ENCODE results near the gene SAP30L. TPM values are rescaled to one million over a fixed set of nuclear protein-coding genes. Genes with fewer than 3 reads are reported as not detected.

The SAP30L gene
- total and polyA plus RNA-seq, 2 experiments from 2014 or later: 21.4 to 29.3 TPM

DNA sequence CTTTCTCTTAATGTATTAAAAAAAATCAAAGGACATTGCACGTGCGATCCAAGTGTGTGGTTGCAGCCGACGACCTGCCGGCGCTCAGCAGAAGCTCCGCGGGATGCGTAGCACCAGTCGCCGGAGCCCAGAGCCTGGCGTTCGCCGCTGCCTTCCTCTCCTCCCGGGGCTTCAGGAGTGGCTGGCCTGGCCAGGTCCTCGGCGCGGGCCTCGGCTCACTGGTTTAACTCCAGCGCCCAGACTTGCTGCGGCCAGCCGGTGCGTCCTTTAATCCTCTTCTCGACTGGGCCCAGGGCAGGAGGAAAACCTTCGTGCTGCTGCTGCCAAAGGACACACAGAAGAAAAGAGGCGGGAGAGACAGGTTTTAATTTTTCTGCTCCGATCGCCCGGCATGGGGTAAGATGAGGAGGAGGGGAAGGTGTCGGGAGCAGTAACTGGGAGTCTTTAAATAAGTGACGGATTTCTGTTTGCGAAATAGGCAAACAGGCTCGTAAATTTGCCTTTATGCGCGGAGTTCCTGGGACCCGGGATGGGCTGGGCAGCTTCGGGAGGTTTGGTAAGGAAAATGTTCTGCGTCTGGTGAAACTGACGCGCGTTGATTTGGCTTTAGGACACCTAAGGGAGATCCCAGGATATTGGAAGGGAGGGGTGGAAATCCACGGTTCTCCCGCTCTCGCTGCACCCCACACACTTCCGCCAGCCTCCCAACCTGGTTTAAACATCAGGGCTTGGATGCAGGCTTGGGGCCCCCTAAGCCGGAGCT, 30.0 kb downstream of the SAP30L start:
- peak; percentile 62 for DNase-seq (ENCODE audit: low spot score)
- no peaks in the 10 kb centered on the region; the same call in 2 of the 3 replicates for H3K36me3 Mint-ChIP-seq (ENCODE audit: low read depth)

More for the DNA sequence above, 30.0 kb downstream of the SAP30L start:
- Mint-ChIP-seq H3K9me3 (peaks cover 4% of the 10 kb centered on the region; the same call in 1 of the 3 replicates), H3K27ac (no peak overlapping the region), H3K27me3 (ENCODE audit: insufficient read depth, low read depth, poor library complexity) (peaks cover 100% of the 10 kb centered on the region), H3K4me1 (peaks cover 61% of the 10 kb centered on the region), H3K4me3 (peak overlapping the region; percentile 58)
- peaks cover 100% of the 10 kb centered on the region for H3K27me3 ChIP-seq (ENCODE audit: insufficient read depth)
- H3K4me2 ChIP-seq: peak overlapping the region; percentile 92
- TF ChIP-seq, protein P1, sequence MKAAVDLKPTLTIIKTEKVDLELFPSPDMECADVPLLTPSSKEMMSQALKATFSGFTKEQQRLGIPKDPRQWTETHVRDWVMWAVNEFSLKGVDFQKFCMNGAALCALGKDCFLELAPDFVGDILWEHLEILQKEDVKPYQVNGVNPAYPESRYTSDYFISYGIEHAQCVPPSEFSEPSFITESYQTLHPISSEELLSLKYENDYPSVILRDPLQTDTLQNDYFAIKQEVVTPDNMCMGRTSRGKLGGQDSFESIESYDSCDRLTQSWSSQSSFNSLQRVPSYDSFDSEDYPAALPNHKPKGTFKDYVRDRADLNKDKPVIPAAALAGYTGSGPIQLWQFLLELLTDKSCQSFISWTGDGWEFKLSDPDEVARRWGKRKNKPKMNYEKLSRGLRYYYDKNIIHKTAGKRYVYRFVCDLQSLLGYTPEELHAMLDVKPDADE (IDR thresholded peaks at IDR 0.05): no peak
- TF ChIP-seq, protein P2, sequence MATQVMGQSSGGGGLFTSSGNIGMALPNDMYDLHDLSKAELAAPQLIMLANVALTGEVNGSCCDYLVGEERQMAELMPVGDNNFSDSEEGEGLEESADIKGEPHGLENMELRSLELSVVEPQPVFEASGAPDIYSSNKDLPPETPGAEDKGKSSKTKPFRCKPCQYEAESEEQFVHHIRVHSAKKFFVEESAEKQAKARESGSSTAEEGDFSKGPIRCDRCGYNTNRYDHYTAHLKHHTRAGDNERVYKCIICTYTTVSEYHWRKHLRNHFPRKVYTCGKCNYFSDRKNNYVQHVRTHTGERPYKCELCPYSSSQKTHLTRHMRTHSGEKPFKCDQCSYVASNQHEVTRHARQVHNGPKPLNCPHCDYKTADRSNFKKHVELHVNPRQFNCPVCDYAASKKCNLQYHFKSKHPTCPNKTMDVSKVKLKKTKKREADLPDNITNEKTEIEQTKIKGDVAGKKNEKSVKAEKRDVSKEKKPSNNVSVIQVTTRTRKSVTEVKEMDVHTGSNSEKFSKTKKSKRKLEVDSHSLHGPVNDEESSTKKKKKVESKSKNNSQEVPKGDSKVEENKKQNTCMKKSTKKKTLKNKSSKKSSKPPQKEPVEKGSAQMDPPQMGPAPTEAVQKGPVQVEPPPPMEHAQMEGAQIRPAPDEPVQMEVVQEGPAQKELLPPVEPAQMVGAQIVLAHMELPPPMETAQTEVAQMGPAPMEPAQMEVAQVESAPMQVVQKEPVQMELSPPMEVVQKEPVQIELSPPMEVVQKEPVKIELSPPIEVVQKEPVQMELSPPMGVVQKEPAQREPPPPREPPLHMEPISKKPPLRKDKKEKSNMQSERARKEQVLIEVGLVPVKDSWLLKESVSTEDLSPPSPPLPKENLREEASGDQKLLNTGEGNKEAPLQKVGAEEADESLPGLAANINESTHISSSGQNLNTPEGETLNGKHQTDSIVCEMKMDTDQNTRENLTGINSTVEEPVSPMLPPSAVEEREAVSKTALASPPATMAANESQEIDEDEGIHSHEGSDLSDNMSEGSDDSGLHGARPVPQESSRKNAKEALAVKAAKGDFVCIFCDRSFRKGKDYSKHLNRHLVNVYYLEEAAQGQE (IDR thresholded peaks at IDR 0.05; ENCODE audit: unreplicated experiment): no peak
- TF ChIP-seq EZH2phosphoT487 (IDR thresholded peaks at IDR 0.05; ENCODE audit: unreplicated experiment) (peak; percentile 95), EZH2 (IDR thresholded peaks at IDR 0.05; ENCODE audit: low read depth, unreplicated experiment) (peak; percentile 99)
- TF ChIP-seq, protein P3, sequence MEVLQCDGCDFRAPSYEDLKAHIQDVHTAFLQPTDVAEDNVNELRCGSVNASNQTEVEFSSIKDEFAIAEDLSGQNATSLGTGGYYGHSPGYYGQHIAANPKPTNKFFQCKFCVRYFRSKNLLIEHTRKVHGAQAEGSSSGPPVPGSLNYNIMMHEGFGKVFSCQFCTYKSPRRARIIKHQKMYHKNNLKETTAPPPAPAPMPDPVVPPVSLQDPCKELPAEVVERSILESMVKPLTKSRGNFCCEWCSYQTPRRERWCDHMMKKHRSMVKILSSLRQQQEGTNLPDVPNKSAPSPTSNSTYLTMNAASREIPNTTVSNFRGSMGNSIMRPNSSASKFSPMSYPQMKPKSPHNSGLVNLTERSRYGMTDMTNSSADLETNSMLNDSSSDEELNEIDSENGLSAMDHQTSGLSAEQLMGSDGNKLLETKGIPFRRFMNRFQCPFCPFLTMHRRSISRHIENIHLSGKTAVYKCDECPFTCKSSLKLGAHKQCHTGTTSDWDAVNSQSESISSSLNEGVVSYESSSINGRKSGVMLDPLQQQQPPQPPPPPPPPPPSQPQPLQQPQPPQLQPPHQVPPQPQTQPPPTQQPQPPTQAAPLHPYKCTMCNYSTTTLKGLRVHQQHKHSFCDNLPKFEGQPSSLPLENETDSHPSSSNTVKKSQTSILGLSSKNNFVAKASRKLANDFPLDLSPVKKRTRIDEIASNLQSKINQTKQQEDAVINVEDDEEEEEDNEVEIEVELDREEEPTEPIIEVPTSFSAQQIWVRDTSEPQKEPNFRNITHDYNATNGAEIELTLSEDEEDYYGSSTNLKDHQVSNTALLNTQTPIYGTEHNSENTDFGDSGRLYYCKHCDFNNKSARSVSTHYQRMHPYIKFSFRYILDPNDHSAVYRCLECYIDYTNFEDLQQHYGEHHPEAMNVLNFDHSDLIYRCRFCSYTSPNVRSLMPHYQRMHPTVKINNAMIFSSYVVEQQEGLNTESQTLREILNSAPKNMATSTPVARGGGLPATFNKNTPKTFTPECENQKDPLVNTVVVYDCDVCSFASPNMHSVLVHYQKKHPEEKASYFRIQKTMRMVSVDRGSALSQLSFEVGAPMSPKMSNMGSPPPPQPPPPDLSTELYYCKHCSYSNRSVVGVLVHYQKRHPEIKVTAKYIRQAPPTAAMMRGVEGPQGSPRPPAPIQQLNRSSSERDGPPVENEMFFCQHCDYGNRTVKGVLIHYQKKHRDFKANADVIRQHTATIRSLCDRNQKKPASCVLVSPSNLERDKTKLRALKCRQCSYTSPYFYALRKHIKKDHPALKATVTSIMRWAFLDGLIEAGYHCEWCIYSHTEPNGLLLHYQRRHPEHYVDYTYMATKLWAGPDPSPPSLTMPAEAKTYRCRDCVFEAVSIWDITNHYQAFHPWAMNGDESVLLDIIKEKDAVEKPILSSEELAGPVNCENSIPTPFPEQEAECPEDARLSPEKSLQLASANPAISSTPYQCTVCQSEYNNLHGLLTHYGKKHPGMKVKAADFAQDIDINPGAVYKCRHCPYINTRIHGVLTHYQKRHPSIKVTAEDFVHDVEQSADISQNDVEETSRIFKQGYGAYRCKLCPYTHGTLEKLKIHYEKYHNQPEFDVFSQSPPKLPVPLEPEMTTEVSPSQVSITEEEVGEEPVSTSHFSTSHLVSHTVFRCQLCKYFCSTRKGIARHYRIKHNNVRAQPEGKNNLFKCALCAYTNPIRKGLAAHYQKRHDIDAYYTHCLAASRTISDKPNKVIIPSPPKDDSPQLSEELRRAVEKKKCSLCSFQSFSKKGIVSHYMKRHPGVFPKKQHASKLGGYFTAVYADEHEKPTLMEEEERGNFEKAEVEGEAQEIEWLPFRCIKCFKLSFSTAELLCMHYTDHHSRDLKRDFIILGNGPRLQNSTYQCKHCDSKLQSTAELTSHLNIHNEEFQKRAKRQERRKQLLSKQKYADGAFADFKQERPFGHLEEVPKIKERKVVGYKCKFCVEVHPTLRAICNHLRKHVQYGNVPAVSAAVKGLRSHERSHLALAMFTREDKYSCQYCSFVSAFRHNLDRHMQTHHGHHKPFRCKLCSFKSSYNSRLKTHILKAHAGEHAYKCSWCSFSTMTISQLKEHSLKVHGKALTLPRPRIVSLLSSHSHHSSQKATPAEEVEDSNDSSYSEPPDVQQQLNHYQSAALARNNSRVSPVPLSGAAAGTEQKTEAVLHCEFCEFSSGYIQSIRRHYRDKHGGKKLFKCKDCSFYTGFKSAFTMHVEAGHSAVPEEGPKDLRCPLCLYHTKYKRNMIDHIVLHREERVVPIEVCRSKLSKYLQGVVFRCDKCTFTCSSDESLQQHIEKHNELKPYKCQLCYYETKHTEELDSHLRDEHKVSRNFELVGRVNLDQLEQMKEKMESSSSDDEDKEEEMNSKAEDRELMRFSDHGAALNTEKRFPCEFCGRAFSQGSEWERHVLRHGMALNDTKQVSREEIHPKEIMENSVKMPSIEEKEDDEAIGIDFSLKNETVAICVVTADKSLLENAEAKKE (CRISPR knock-in tag; IDR thresholded peaks at IDR 0.05): no peak
- H3K4me3 ChIP-seq: peak overlapping the region; percentile 63
- H3F3A ChIP-seq (replicated peaks; ENCODE audit: low read depth): peaks cover 12% of the 10 kb centered on the region; the same call in 1 of the 2 replicates
- H3K36me3 ChIP-seq (ENCODE audit: insufficient read depth): no peaks in the 10 kb centered on the region
- ATAC-seq: peak; percentile 0; the same call in 1 of the 3 replicates
- peaks cover 19% of the 10 kb centered on the region for H4K20me1 ChIP-seq (replicated peaks; ENCODE audit: insufficient read depth)
- peaks cover 75% of the 10 kb centered on the region for H3K4me1 ChIP-seq (ENCODE audit: insufficient read depth)
- no peaks in the 10 kb centered on the region for H3K9me2 ChIP-seq (ENCODE audit: insufficient read depth)
- H2AFZ ChIP-seq: peak overlapping the region; percentile 72
- no peaks in the 10 kb centered on the region for H3K79me2 ChIP-seq (replicated peaks; ENCODE audit: insufficient read depth)
- no peak overlapping the region for H3K27ac ChIP-seq (ENCODE audit: low read depth)
